DND-41 (cell line): ENCODE results near the gene GRID1.

Source experiments
- ATAC-seq: fragments of 200-7000 bp; cut with Tn5 transposase; 3 replicates; pipeline ENCODE4 v1.9.1; 2021; ENCODE audit warnings: low read depth; ENCODE audit not compliant: insufficient read depth
- DNase-seq: peaks from one replicate; pipeline ENCODE4 v3.0.0-alpha.2; 2020
- H2AFZ ChIP-seq: 2 replicates; pipeline ENCODE4 v1.6.0; 2012; ENCODE audit warnings: low read depth, low read length
- H3K27ac ChIP-seq: 2 replicates; pipeline ENCODE4 v1.5.1; 2012; ENCODE audit warnings: low read length, inconsistent platforms
- H3K27me3 ChIP-seq: fragments of 200-600 bp; sonication (generic); 2 replicates; pipeline ENCODE4 v1.6.0; 2012; ENCODE audit warnings: low read length, mild to moderate bottlenecking, inconsistent platforms; ENCODE audit not compliant: insufficient read depth, poor library complexity
- H3K36me3 ChIP-seq: 2 replicates; pipeline ENCODE4 v1.5.1; 2012; ENCODE audit warnings: low read length, inconsistent platforms; ENCODE audit not compliant: insufficient read depth
- H3K4me1 ChIP-seq: 2 replicates; pipeline ENCODE4 v1.5.1; 2012; ENCODE audit warnings: mild to moderate bottlenecking, low read length; ENCODE audit not compliant: insufficient read depth
- H3K4me2 ChIP-seq: 2 replicates; pipeline ENCODE4 v1.6.0; 2012; ENCODE audit warnings: mild to moderate bottlenecking, moderate library complexity, low read length, inconsistent platforms; ENCODE audit not compliant: insufficient read depth
- H3K4me3 ChIP-seq, 2 experiments: fragments of 200-600 bp in 1 of 2; shearing (Covaris generic) in 1 of 2; 2 replicates each; pipeline ENCODE4 v1.5.1; 2012 to 2016; ENCODE audit warnings: inconsistent platforms in 2 of 2, low read length in 2 of 2, mild to moderate bottlenecking in 2 of 2, low read depth in 1 of 2, moderate library complexity in 1 of 2
- H3K79me2 ChIP-seq: 2 replicates; pipeline ENCODE4 v1.6.0; 2012; ENCODE audit warnings: low read length, inconsistent platforms; ENCODE audit not compliant: insufficient read depth
- H3K9ac ChIP-seq: 2 replicates; pipeline ENCODE4 v1.6.0; 2012; ENCODE audit warnings: low read depth, mild to moderate bottlenecking, inconsistent platforms, low read length, moderate library complexity
- H3K9me3 ChIP-seq: 2 replicates; pipeline ENCODE4 v1.5.1; 2012; ENCODE audit warnings: low read length, moderate library complexity, mild to moderate bottlenecking, inconsistent platforms; ENCODE audit not compliant: insufficient read depth, severe bottlenecking
- H4K20me1 ChIP-seq: 2 replicates; pipeline ENCODE4 v1.6.0; 2012; ENCODE audit warnings: low read length; ENCODE audit not compliant: insufficient read depth
- CTCF ChIP-seq: IDR thresholded peaks from 2 replicates; pipeline ENCODE4 v1.5.1; 2012; ENCODE audit warnings: borderline replicate concordance, low read length, moderate library complexity, mild to moderate bottlenecking; ENCODE audit not compliant: poor library complexity, severe bottlenecking; ENCODE audit errors: extremely low read depth
- EZH2 ChIP-seq: IDR thresholded peaks from 3 replicates; pipeline ENCODE4 v1.6.1; 2012; ENCODE audit warnings: borderline replicate concordance, low read depth, mild to moderate bottlenecking, moderate library complexity, low read length, inconsistent platforms; ENCODE audit not compliant: severe bottlenecking

GRID1 gene

GRCh38 chr10:85859859-85860258, 506.7 kb downstream of the GRID1 start:
- Histone ChIP-seq H2AFZ (no peak overlapping the region), H4K20me1 (no peaks in the 10 kb centered on the region), H3K9me3 (no peaks in the 10 kb centered on the region), H3K79me2 (no peaks in the 10 kb centered on the region), H3K4me2 (no peak overlapping the region), H3K9ac (no peak overlapping the region), H3K27ac (no peak overlapping the region), H3K27me3 (no peaks in the 10 kb centered on the region), H3K36me3 (no peaks in the 10 kb centered on the region), H3K4me1 (no peaks in the 10 kb centered on the region), H3K4me3 (no peak overlapping the region)
- TF ChIP-seq EZH2 (no peak), CTCF (no peak)
- DNase-seq (no peak), ATAC-seq (no peak)

GRCh38 chr10:85858776-85859515, 507.6 kb downstream of the GRID1 start:
- H3K4me3 ChIP-seq = no peak overlapping the region
- no peaks in the 10 kb centered on the region for H3K27me3 ChIP-seq
- ATAC-seq = no peak
- H3K9ac ChIP-seq = no peak overlapping the region
- H3K4me2 ChIP-seq = no peak overlapping the region
- no peak overlapping the region for H3K27ac ChIP-seq
- H2AFZ ChIP-seq = no peak overlapping the region
- no peaks in the 10 kb centered on the region for H3K79me2 ChIP-seq
- no peaks in the 10 kb centered on the region for H4K20me1 ChIP-seq
- no peaks in the 10 kb centered on the region for H3K4me1 ChIP-seq
- H3K36me3 ChIP-seq = no peaks in the 10 kb centered on the region
- no peaks in the 10 kb centered on the region for H3K9me3 ChIP-seq
- no peak for TF ChIP-seq EZH2
- no peak for TF ChIP-seq CTCF
- no peak for DNase-seq

GRCh38 chr10:85857791-85858190, 508.8 kb downstream of the GRID1 start:
- Histone ChIP-seq H3K36me3 (no peaks in the 10 kb centered on the region), H3K9ac (no peak overlapping the region), H2AFZ (no peak overlapping the region), H3K9me3 (no peaks in the 10 kb centered on the region), H3K27ac (no peak overlapping the region), H3K4me2 (no peak overlapping the region), H3K4me1 (no peaks in the 10 kb centered on the region), H3K4me3 (no peak overlapping the region), H4K20me1 (no peaks in the 10 kb centered on the region), H3K27me3 (no peaks in the 10 kb centered on the region), H3K79me2 (no peaks in the 10 kb centered on the region)
- DNase-seq = no peak
- TF ChIP-seq EZH2 (no peak), CTCF (no peak)
- ATAC-seq = no peak
